Upper lobe of left lung (tissue), 6 donors: ENCODE data around the gene ACAP3. TPM values are rescaled to one million over a fixed set of nuclear protein-coding genes. Genes with fewer than 3 reads are reported as not detected.
A peak's percentile ranks its signal among the peaks of the same experiment; 100 is the strongest.

Experiments used
- ATAC-seq, 2 donors: fragments of 200-7000 bp; cut with Tn5 transposase; one replicate each; pipeline ENCODE4 v1.9.1; 2022; ENCODE audit warnings: mild to moderate bottlenecking in 2 of 2, moderate library complexity in 2 of 2; ENCODE audit not compliant: low FRiP score in 2 of 2
- DNase-seq, 2 donors: peaks; one replicate each; pipeline ENCODE4 v3.0.0-alpha.2; 2019 to 2020
- H3K27ac ChIP-seq, 4 donors: fragments of 200-600 bp; sonication (generic); one replicate each; pipeline ENCODE4 v1.5.1; 2016 to 2019
- H3K27me3 ChIP-seq, 4 donors: fragments of 200-600 bp; sonication (generic); one replicate each; pipeline ENCODE4 v1.5.1; 2017 to 2019
- H3K36me3 ChIP-seq, 4 donors: fragments of 200-600 bp; sonication (generic); one replicate each; pipeline ENCODE4 v1.5.1; 2016 to 2019
- H3K4me1 ChIP-seq, 4 donors: fragments of 200-600 bp; sonication (generic); one replicate each; pipeline ENCODE4 v1.5.1; 2018 to 2019
- H3K4me3 ChIP-seq, 4 donors: fragments of 200-600 bp; sonication (generic); one replicate each; pipeline ENCODE4 v1.5.1; 2017 to 2019; ENCODE audit warnings: mild to moderate bottlenecking in 2 of 4, moderate library complexity in 1 of 4
- H3K9me3 ChIP-seq, 4 donors: fragments of 200-600 bp; sonication (generic); one replicate each; pipeline ENCODE4 v1.5.1; 2018 to 2019
- CTCF ChIP-seq, 6 experiments: fragments of 450-650 bp in 4 of 6; fragments of 200-600 bp in 2 of 6; sonication (generic) in 2 of 6; IDR thresholded peaks; one replicate each; pipeline ENCODE4 v1.5.1; 2016 to 2019; ENCODE audit warnings: antibody characterized with exemption in 6 of 6
- EP300 ChIP-seq, 4 donors: sonication (generic); formaldehyde crosslinking; IDR thresholded peaks; one replicate each; pipeline ENCODE4 v1.5.1; 2017; ENCODE audit warnings: antibody characterized with exemption in 4 of 4, control low read depth in 2 of 4
- POLR2A ChIP-seq, 4 donors: fragments of 450-650 bp; IDR thresholded peaks; one replicate each; pipeline ENCODE4 v1.5.1; 2016 to 2017; ENCODE audit warnings: antibody characterized with exemption in 4 of 4, mild to moderate bottlenecking in 2 of 4
- POLR2AphosphoS5 ChIP-seq, 2 donors: sonication (generic); formaldehyde crosslinking; IDR thresholded peaks; one replicate each; pipeline ENCODE4 v1.5.1; 2017; ENCODE audit warnings: antibody characterized with exemption in 2 of 2
- WGBS, 2 donors: methylation state at CpG; one replicate each; pipeline ENCODE4 v1.1.5; 2017 to 2018; 5-methylcytosine and 5-hydroxymethylcytosine counted together
- total RNA-seq, 6 donors: library from RNA; depleted of rRNA in 4 of 6; stranded (reverse); fragments of >200 nt in 4 of 6; gene quantifications; one replicate each; pipeline versions ENCODE4 v1.1.0 to v1.2.1, GENCODE V29; 2016 to 2021
- donor health status: DM: no; HTN: no; CAD: no; lungs with moderate emphysema.
- donor health status: DM: no; HTN: yes; CAD: no; lungs with severe emphysema.

ACAP3 gene
- total RNA-seq, 6 donors from 2014 or later, result 33.5 to 166 (median 60.1) TPM

GRCh38 chr1:1305300-1306069 lies 2.2 kb downstream of the ACAP3 start:
- ATAC-seq (peak; percentile 15 to 54), DNase-seq (peak; percentile 67 to 85)
- Histone ChIP-seq H3K36me3 (peaks cover 0 to 5% (median 4%) of the 10 kb centered on the region in 4 donors), H3K27ac (peak overlapping the region; percentile 39 to 80 (median 73)), H3K4me1 (peaks cover 40 to 58% (median 49%) of the 10 kb centered on the region in 4 donors), H3K9me3 (no peaks in the 10 kb centered on the region), H3K4me3 (peak overlapping the region; percentile 18 to 94 (median 74)), H3K27me3 (no peaks in the 10 kb centered on the region)
- TF ChIP-seq EP300 (IDR thresholded peaks at IDR 0.05), result no peak
- peak in 1 of 2 donors; percentile 31 for TF ChIP-seq POLR2AphosphoS5 (IDR thresholded peaks at IDR 0.05)
- peak in 1 of 6 experiments; percentile 22 for TF ChIP-seq CTCF (IDR thresholded peaks at IDR 0.05)
- WGBS, 2 donors, result 30 to 38% methylated on average over 4 to 19 of the region's 25 CpGs

- DNase-seq, result peak; percentile 41 to 81
- 43 to 57% methylated on average over 17 to 23 of the region's 29 CpGs for WGBS, 2 donors
- Histone ChIP-seq H3K4me1 (peaks cover 38 to 50% (median 45%) of the 10 kb centered on the region in 4 donors), H3K27ac (peak overlapping the region; percentile 39 to 80 (median 73)), H3K27me3 (no peaks in the 10 kb centered on the region), H3K9me3 (no peaks in the 10 kb centered on the region), H3K4me3 (peak overlapping the region; percentile 18 to 94 (median 74)), H3K36me3 (no peaks in the 10 kb centered on the region)
- no peak for ATAC-seq
- TF ChIP-seq EP300 (IDR thresholded peaks at IDR 0.05) (no peak), POLR2AphosphoS5 (IDR thresholded peaks at IDR 0.05) (peak in 1 of 2 donors; percentile 14), CTCF (IDR thresholded peaks at IDR 0.05) (no peak), POLR2A (IDR thresholded peaks at IDR 0.05) (no peak)
These were observed 3.1 kb downstream of the ACAP3 start for GRCh38 chr1:1304331-1305299.

GRCh38 chr1:1303736-1304135 lies 4.0 kb downstream of the ACAP3 start:
- H3K4me3 ChIP-seq, result no peak overlapping the region
- peak in 1 of 2 donors; percentile 25 for DNase-seq
- H3K27ac ChIP-seq, result peak overlapping the region in 2 of 4 donors; percentile 2 to 80
- no peak for TF ChIP-seq EP300 (IDR thresholded peaks at IDR 0.05)
- no peak for TF ChIP-seq POLR2AphosphoS5 (IDR thresholded peaks at IDR 0.05)
- no peak for TF ChIP-seq CTCF (IDR thresholded peaks at IDR 0.05)
- no peak for TF ChIP-seq POLR2A (IDR thresholded peaks at IDR 0.05)
- H3K36me3 ChIP-seq, result no peaks in the 10 kb centered on the region
- H3K27me3 ChIP-seq, result no peaks in the 10 kb centered on the region
- peaks cover 31 to 41% (median 36%) of the 10 kb centered on the region in 4 donors for H3K4me1 ChIP-seq
- WGBS, 2 donors, result 83 to 89% methylated on average over 13 of the region's 13 CpGs
- no peak for ATAC-seq
- no peaks in the 10 kb centered on the region for H3K9me3 ChIP-seq

- DNase-seq (peak in 1 of 2 donors; percentile 80), ATAC-seq (no peak)
- WGBS, 2 donors, result 91 to 92% methylated on average over 11 to 26 of the region's 31 CpGs
- TF ChIP-seq EP300 (IDR thresholded peaks at IDR 0.05) (no peak), POLR2A (IDR thresholded peaks at IDR 0.05) (no peak), CTCF (IDR thresholded peaks at IDR 0.05) (no peak), POLR2AphosphoS5 (IDR thresholded peaks at IDR 0.05) (no peak)
- Histone ChIP-seq H3K27ac (no peak overlapping the region), H3K27me3 (no peaks in the 10 kb centered on the region), H3K36me3 (peaks cover 0 to 2% (median 0%) of the 10 kb centered on the region in 4 donors), H3K9me3 (no peaks in the 10 kb centered on the region), H3K4me1 (peaks cover 31 to 41% (median 36%) of the 10 kb centered on the region in 4 donors), H3K4me3 (no peak overlapping the region)
These were observed 4.7 kb downstream of the ACAP3 start for GRCh38 chr1:1302951-1303509.
